Frontal cortex (tissue), 4 donors: ENCODE measurements around the gene GREM2. TPM values are rescaled to one million over a fixed set of nuclear protein-coding genes. Genes with fewer than 3 reads are reported as not detected.

ENCODE experiments used
- DNase-seq, 2 donors: peaks; one replicate each; pipeline ENCODE4 v3.0.0; 2012; ENCODE audit warnings: low spot score in 2 of 2
- FAIRE-seq: peaks from 2 replicates; lab custom pipeline; 2012; peaks lifted over from hg19 to GRCh38; lab: Jason Lieb, UNC
- total RNA-seq: library from RNA; depleted of rRNA; stranded (reverse); fragments of >200 nt; gene quantifications from one replicate; pipeline ENCODE4 v1.2.3, GENCODE V29; 2014
- donor health status: control.
- donor health status: control.
- donor health status: control.

The GREM2 gene
- total RNA-seq, result 14.7 TPM

DNA sequence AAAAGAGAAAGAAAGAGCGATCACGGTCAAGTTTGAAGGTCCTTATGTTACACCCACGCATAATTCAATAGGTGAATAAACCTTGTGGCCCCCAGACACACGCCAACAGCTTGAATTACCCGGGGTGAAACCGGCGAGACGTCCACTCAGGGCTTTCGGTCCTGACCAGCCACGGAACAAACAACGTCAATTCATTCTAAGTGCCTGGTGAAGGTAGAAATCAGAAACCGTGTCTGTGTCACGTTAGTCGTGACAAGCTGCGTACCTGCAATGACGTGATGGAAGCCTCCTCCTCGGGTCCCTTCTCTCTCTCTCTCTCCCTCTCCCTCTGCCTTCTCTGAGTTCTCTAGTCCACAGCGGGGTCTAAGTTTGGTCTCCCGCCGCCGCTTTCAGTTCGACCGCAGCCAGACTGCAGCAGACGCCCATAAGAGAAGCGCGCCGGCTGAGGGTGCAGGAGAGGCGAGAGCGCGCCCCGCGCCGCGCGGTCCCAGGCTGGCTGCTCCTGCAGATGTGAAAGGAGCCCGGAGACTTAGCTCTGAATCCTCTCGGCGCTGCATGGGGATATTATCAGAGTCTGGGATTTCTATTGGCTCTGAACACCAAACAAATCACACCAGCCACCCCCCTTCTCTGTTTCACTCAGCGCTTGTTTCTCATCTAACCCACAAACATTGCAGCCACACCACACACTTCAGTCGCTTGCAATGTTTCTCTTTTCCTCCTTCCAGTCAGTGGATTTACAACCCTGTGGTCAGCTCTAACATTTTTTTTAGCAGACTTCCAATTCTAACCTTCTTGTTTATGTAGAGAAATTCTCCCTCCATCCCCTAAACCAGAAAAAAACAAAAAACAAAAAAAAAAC, at the start of gene GREM2:
TSS of gene GREM2 (minus strand) at position 537 of the 862 bp plus-strand sequence. CDS start 118,680 bp downstream, outside the sequence.
- FAIRE-seq (no peak), DNase-seq (peak; percentile 12 to 29)

DNA sequence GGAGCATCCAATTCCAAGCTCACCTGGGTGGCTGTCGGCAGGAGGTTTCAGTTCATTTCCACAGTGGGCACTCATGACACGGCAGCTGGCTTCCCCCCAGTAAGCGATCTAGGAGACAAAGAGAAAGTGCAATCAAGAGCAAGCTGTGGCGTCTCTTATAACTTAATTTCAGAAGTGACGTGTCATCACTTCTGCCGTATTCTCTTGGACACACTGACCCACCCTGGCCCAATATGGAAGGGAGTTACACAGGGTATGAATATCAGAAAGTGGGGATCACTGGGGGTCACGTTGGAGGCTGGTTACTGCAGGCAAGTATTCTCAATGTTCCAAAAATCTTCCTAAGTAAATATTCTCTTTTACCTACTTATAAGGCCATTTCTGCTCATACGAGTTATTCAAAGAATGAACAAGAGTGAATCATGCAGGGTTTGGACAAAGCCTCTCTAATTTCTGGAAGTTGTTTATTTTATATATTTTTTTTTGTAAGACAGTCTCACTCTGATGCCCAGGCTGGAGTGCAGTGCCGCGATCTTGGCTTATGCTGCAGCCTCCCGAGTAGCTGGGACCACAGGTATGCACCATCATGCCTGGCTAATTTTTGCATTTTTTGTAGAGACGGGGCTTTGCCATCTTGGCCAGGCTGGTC, 46.5 kb upstream of the GREM2 start:
- FAIRE-seq, result no peak
- no peak for DNase-seq

DNA sequence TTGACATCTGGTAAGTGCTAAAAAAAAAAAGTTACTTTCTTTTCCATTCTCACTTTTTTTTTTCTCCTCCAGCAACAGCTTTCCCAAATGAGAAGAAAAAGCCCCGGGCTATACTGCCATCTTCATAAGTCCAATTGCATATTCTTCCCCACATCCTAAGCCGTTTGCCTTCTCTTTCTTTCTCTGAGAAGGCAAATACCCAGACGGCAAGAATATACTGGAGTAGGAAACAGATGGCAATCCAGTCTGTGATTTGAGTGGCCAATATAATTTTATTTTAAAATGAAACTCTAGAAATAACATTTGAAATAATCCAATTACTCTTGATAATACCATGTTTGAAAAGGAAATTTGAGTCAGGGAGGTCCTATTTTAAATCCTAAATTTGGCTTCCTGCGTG, 44.6 kb upstream of the GREM2 start:
- FAIRE-seq (no peak), DNase-seq (no peak)

DNA sequence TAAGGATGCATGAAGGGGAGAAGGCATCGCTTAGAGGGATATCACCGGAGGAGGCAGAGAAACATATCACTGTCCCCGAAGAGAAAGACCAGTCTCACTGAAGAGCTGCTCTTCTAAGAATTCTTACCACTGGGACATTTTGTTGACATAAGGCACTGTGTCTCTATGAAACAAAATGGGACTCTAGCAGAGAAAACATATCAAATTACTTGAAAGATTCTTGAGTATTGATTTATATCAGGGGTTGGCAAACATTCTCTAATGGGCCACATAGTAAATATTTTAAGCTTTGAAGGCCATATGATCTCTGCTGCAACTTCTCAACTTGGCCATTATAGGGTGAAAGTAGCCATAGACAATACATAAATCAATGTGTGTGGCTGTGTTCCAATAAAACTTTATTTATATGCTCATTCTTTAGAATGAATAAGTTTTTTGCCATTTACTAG, 41.0 kb upstream of the GREM2 start:
- no peak for FAIRE-seq
- DNase-seq, result no peak

DNA sequence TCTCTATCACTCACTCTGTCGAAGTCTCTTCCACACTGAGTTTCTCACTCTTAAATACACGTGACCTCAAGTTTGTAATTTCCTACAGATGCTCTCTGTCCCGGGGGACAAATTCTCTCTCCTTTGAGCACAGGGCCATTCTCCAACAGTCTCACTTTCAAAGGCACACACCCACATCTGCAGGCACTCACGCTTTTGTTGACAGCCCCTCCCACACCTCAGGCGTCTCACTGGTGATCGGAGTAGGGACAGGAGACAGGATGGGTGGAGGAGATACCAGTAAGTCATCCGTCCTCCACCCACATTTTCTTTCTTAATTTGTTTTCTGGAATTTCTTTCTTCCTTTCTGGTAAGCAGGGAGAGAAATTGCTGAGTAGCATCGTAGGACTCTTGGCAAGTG, 40.6 kb upstream of the GREM2 start:
- DNase-seq (no peak), FAIRE-seq (no peak)

DNA sequence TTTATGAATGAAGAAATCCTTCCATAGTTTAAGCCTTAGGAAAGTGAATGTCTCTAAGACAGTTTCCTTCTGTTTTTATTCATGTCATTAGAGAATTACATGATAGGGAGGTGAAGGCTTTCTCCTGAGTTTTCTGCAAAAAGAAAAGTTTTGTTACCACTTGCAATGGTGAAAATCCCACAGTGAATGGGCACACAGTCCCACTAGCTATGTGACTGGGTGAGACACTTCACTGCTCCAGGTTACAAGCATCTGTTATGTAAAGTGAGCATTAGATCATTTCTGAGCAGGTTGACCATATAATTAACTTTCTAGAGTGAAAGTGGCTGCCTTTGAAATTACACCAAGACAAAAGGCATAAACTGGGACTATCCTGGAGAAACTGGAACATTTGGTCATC, 38.9 kb upstream of the GREM2 start:
- FAIRE-seq (no peak), DNase-seq (no peak)

DNA sequence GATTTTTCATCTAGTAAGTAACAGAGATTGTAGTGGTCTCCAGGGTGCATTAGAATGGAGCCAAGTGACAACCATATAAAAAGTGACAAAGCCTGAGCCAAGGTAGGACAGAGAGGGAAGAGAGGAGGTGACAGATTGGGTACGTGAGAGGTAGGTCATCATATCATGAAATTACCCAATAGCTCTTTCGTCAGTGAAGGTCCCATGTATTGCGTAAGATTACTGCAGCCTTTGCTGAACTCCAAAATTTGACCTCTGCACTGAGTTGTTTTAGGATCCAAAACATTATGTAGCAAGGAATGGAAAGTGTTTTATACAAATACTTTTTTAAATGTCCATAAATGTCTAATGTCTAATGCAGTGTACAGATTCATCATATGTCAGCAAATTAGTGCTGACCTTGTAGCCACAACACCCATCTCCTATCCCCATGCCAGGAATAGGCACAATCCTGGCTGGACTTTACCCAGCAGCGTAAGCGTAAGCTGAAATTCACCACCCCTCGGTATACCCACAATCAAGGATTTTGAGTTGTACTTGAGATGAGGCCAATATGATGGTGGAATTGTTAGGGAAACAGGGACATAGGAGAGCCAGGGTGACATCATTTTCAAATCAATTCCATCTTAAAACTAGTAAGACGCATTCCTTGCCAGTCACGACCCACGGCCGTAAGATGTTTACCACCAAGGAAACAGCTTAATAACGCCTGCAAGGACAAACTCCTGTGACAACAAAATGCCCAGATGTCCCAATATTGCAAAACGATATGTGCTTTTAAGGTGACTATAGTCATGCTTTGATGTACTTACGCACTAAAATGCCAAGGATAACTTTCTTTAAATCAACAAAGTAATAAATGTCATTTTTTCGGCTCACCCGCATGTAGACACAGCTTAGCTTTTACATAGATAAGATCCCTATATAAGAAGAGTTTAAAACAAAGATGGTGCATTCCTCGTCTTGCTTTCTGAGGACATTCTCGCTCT, 38.1 kb upstream of the GREM2 start:
- DNase-seq (no peak), FAIRE-seq (no peak)

DNA sequence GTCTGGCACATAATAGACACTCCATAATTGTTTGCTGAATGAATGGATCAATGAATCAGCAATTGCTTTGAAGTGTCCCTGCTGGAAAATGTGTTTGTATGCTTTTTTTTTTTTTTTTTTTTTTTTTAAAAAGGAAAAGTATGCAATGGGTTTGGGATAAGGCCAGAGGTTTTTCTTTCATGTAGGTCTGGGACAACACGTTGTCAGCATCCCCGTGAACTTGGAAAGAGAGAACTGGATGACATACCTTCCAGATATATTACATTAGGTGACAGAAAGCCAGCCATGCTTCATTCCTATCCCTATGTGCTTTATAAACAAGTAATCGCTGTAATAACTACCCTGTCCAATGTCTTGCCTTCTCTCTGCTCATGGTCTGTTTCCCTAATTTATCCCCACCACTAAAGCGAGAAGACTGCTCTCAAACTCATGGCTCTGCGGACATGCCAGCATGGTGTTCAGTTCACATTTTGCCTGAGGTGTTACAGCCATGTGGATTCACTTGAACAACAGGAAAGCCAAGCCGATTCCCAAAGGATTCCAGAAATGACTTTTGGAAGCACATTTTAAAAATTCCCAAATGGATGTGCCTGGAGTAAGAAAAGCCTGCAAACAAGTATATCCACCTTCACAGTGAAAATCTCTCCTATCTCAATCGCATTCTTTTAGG, 34.8 kb upstream of the GREM2 start:
- FAIRE-seq (no peak), DNase-seq (no peak)

DNA sequence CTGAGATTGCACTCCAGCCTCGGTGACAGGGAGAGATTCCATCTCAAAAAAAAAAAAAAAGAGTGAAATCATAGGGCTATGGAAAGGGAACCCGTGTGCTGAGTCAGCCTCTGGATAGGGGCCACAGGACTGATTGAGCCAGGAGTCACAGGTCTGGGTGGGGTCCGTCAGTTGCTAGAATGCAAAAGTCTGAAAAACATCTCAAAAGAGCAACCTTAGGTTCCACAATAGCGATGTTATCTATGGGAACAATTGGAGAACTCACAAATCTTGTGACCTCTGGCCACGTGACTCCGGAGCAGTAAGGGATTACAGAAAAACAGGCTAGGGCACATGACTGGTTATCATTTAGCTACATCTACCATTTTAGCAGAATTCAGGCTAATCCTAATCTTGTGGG, 32.8 kb upstream of the GREM2 start:
- FAIRE-seq, result no peak
- no peak for DNase-seq

DNA sequence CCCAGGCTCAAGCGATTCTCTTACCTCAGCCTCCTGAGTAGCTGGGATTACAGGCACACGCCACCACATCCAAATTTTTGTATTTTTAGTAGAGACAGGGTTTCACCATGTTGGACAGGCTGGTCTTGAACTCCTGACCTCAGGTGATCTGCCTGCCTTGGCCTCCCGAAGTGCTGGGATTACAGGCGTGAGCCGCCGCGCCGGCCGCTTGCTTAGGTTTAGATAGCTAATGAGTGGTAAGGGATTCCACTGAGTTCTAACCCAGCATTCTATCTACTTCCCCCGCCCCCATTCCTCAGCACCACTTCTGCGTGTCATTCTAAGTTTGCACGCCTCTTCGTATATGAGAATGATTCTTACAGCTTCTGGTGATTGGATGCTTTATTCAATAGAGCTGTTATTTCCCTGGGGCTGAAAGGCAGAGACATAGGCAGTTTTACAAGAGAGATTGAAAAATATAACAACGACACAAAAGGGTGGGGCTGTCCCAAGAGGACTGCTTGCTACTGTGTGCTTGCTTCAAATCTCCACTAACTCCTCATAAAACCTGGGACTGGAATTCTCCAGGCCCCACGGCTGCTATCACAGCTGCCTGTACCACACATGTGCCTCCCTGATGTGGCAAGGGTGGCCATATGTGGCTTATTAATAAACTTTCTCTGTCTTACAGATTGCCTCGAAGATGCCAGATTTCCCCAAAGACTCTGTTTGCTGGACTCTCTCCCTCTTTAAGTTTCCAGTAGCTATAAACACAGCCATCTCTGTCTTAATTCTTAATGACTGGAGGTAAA, 23.7 kb upstream of the GREM2 start:
- DNase-seq (no peak), FAIRE-seq (no peak)

DNA sequence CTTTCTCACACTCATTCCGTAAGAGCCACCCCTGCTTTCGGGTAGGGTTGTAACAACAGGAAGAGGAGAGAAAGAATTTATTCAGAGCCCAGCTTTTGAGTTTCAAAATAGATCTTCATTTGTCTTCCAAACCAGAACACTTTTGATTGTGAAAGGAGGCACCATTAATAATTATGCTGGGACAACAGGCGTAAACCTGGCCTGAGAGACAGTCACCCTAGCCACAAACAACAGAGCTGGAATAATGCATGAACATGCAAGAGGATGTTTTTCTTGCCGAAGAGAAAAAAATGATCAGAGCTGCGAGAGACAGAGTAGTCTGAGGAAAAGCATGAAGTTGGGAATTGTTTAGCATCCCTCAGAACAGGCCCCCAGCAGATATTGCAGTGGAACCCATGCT, 18.5 kb upstream of the GREM2 start:
- FAIRE-seq, result no peak
- DNase-seq, result no peak

DNA sequence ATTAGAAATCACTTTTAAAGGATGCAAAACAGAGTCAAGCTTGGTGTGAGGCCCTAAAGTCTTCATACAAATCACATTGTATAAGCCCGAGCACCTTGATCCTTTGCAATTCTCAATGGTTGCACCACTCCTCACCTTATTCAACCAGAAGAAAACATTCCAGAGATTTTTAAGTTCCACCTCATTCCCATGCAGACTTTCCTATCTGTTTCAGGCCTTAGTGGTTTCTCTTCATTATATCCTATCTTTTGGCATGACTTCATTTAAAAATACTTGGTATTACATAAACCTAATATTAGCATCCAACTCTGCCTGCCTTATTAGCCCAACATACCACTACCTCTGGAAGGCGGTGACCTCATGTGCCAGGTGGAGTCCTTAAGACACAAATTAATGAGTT, 9.3 kb upstream of the GREM2 start:
- DNase-seq (no peak), FAIRE-seq (no peak)

DNA sequence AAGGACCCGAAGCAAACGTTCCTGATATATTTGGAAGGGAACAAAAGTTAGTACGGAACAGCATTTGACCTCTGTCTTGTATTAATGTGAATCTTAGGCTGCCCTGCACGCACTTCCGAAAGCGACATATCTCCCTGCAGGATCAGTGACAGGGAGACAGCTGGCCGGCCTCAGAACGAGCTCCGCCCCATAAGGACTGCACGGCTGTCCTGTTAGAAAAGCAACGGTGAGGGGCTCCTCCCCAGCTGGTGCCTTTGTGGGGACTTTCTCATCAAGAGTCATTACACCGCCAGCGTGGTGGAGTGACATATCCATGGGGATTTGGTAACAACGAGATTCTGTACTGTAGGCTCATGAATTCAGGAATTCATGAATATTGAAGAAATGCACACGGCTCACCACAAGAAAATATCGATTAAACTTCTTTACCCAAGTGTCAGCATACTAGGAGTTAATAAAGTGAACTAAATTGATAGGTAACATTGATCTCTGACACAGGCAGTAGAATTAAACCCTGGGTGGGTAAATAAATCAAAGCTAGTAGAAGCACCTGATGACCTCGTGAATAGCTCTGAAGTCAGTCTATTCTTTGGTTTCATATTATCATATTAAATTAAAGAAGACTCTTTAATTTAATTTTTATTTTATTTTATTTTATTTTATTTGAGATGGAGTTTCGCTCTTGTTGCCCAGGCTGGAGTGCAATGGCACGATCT, 8.1 kb upstream of the GREM2 start:
- no peak for DNase-seq
- FAIRE-seq, result no peak

DNA sequence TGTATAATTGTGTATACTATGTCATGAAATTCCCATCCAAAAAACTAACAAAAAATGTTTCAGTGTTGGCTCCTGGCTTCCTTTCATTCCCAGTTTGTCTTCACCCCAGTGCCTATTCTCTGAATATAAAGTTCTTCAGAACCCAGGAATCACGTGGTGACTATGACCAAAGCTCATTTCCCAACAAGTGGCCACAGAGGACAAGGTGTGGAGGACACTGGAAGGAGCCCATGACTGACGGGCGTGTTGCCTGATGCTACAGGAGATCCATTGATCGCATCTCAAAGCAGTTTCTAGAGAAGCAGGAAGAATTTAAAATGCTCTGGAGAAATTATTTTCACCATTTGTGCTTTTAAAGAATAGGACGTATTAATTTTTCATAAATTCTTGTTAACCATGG, 7.4 kb upstream of the GREM2 start:
- no peak for FAIRE-seq
- DNase-seq, result no peak

DNA sequence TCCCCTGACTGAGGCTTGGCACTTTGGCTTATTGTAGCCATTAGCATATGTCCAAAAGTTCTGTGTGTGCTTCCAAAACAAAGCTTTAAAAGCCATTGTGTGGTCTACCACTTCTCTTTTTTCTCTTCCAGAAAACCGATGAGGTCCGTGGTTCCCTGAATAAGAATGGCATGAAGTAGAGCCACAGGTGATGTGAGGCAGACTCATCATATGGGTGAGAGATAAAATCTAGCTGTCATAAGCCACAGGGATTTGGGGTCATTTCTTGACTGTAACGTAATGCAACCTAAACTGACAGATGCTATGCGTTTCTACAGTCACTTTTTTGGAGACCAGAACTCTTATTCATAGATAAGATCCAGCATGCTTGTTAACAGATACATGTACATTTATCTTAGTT, 7.0 kb upstream of the GREM2 start:
- DNase-seq (no peak), FAIRE-seq (no peak)

DNA sequence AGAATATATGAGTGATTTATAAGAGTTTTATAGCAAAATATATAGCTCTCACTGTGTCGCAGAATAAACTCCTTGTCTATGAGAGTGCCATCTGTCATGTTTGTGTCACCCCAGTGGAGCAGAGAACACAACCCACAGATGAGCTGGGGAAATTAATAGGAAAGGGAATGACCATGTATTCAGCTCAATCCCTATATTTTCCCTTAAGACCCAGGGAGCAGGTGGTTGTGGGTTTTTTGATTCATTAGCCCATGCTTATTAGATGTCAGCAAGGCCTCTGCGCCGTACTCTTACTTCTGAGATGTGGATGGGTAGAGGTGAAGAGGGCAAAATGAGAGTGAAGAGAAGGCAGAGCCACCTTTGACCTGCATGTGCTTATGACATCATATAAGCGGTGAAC, 4.1 kb upstream of the GREM2 start:
- FAIRE-seq (no peak), DNase-seq (no peak)

DNA sequence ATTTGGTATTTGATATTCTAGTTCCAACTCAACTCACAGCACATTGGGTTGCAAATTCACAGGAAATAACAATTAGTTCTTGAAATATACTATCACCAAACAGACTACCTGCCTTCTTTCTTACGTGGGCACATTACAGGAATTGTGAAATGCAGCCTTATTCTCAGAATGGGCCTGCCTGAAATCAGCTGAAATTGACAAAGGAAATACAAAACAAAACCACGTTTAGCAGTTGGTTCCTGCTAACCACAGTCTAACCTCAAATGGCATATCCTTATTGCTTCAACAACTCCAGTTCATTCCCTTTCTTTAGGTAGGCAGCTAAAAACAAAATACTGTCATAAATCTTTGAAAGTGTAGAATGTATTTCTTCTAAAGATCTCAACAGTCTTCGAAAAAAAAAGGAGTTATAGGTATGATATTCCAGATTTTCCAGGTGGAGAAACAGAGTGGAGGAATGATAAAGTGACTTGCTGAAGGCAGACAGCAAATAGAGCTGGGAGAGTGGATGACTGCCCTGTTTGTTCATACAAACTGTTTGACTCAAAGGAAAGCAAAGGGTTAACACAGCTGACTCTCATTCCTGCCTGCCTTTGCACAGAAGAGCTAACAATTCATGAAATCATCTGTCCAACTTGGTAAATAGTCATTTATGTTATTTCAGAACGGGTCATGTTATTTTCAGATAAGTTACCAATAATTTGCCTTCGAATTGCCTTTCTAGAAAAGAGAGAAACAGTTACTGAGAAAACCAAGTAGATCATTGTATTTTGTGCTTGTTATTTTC, 1.6 kb upstream of the GREM2 start:
- no peak for DNase-seq
- FAIRE-seq, result no peak

DNA sequence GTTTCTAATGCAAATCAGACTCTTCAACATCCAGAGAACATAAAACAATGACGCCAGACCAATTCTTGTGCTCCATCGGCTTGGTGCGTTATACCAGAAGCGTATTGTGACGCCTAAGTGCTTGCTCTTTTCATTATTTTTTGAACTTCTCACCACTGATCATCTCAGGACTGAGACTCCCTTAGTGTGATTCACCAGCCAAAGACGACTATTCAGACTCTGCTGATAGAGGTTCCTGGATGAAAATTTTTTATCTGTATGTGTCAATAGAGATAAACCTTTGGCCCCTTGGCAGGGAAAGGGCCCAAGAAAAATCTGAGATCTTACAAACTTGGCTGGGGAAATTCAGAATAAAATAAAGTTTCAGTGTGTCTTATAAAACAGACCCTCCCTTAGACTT, 856 bp upstream of the GREM2 start:
- DNase-seq (no peak), FAIRE-seq (no peak)
